Left lung (tissue), 10 donors: ENCODE data around the gene GLI3. TPM values are rescaled to one million over a fixed set of nuclear protein-coding genes. Genes with fewer than 3 reads are reported as not detected.

Experiments used
- ATAC-seq: fragments of 200-7000 bp; cut with Tn5 transposase; one replicate; pipeline ENCODE4 v1.9.1; 2020; ENCODE audit warnings: moderate library complexity
- DNase-seq, 4 donors: peaks; one replicate each; pipeline ENCODE4 v3.0.0-alpha.2; 2013 to 2020
- H3K27ac ChIP-seq, 2 donors: fragments of 200-600 bp; sonication (generic) in 1 of 2; one replicate each; pipeline versions ENCODE4 v1.5.0 to v1.8.0; 2020 to 2021
- H3K27me3 ChIP-seq, 2 donors: fragments of 200-600 bp; sonication (generic) in 1 of 2; one replicate each; pipeline versions ENCODE4 v1.5.0 to v1.8.0; 2020 to 2021
- H3K36me3 ChIP-seq, 2 donors: fragments of 200-600 bp; sonication (generic) in 1 of 2; one replicate each; pipeline versions ENCODE4 v1.5.0 to v1.8.0; 2020 to 2021
- H3K4me1 ChIP-seq, 2 donors: fragments of 200-600 bp; one replicate each; pipeline ENCODE4 v1.8.0; 2021
- H3K4me3 ChIP-seq, 2 donors: fragments of 200-600 bp; sonication (generic) in 1 of 2; one replicate each; pipeline versions ENCODE4 v1.5.0 to v1.8.0; 2020 to 2021; ENCODE audit warnings: mild to moderate bottlenecking in 1 of 2
- H3K9me3 ChIP-seq, 2 donors: fragments of 200-600 bp; sonication (generic) in 1 of 2; one replicate each; pipeline versions ENCODE4 v1.5.0 to v1.8.0; 2020 to 2021
- intact Hi-C, 2 donors: fragments of 100-400 bp; cut with DNase I; formaldehyde crosslinking; loops; one replicate each; pipeline versions ENCODE4 v1.11.2 to v1.14.2; 2022
- polyA plus RNA-seq, 6 donors: library from polyadenylated mRNA; unstranded; fragments of 120-200 nt; gene quantifications; one replicate each; pipeline ENCODE4 v1.2.1, GENCODE V29; 2013; ENCODE audit not compliant: insufficient read length in 6 of 6
- total RNA-seq, 2 donors: library from RNA; stranded (reverse); fragmentation: NEBNext Ultra II Directional; extraction: Animal tissue kit (Norgen Biotek cat#: 25700); gene quantifications; one replicate each; pipeline ENCODE4 v1.2.1, GENCODE V29; 2021
- TF ChIP-seq, protein P1 (sequence below), 2 donors: fragments of 200-600 bp; sonication (generic) in 1 of 2; IDR thresholded peaks; one replicate each; pipeline versions ENCODE4 v1.5.0 to v1.8.0; 2021; ENCODE audit warnings: antibody characterized with exemption in 2 of 2
- donor health status: DM: no; HTN: yes; CAD: no.
- donor health status: DM: no; HTN: no; CAD: no.

Gene GLI3
- total and polyA plus RNA-seq, 8 donors, result 20.3 to 38.0 (median 31.3) TPM

DNA sequence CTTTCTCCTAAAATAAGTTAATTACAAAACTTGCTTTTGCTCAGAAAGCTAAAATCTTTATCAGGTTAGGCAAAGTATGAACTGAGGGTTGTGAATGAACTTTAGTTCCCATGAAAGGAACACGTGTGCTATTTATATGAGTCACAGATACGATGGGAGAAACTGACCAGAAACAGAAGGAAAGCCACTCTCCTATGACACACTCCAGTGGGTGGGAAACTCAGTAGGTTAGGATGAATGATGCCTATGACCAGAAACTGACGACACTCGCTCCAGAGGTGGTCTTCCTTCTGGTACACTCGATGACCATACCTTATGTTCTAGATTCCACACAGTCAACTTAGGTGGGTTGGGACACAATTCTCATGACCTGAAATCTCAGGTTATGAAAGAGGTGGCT is 318.4 kb downstream of the GLI3 start:
- H3K9me3 ChIP-seq, result no peaks in the 10 kb centered on the region
- TF ChIP-seq, protein P1, sequence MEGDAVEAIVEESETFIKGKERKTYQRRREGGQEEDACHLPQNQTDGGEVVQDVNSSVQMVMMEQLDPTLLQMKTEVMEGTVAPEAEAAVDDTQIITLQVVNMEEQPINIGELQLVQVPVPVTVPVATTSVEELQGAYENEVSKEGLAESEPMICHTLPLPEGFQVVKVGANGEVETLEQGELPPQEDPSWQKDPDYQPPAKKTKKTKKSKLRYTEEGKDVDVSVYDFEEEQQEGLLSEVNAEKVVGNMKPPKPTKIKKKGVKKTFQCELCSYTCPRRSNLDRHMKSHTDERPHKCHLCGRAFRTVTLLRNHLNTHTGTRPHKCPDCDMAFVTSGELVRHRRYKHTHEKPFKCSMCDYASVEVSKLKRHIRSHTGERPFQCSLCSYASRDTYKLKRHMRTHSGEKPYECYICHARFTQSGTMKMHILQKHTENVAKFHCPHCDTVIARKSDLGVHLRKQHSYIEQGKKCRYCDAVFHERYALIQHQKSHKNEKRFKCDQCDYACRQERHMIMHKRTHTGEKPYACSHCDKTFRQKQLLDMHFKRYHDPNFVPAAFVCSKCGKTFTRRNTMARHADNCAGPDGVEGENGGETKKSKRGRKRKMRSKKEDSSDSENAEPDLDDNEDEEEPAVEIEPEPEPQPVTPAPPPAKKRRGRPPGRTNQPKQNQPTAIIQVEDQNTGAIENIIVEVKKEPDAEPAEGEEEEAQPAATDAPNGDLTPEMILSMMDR (IDR thresholded peaks at IDR 0.05), result no peak
- H3K27me3 ChIP-seq, result no peaks in the 10 kb centered on the region
- no peak overlapping the region for H3K4me3 ChIP-seq
- no peak for ATAC-seq
- H3K36me3 ChIP-seq, result no peaks in the 10 kb centered on the region
- H3K27ac ChIP-seq, result no peak overlapping the region
- DNase-seq, result no peak
- intact Hi-C loops, result no loop called here
- H3K4me1 ChIP-seq, result no peaks in the 10 kb centered on the region

DNA sequence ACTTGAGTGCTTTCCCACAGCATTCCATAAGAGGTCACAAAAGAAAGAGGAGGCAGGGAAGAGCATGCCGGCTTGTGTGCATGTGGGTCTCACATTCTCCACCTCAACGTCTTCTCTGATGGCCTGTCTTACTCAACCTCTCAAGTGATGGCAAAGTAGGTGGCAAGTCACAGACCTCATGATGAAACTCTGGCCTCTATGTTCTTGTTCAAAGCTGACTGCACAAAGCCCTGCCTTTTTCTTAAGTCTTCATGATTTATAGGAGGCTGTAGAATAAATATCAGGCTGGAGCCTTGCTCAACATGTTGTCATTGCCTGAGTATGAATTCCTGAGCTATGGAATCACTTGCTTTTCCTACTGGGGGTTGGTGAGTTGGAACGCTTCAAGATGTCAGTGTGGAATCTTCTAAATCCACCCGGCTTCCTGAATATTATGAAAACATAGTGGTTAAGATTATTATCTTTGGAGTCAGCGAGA is 320.5 kb downstream of the GLI3 start:
- H3K27ac ChIP-seq, result peak overlapping the region in 1 of 2 donors; percentile 37
- no peak for DNase-seq

DNA sequence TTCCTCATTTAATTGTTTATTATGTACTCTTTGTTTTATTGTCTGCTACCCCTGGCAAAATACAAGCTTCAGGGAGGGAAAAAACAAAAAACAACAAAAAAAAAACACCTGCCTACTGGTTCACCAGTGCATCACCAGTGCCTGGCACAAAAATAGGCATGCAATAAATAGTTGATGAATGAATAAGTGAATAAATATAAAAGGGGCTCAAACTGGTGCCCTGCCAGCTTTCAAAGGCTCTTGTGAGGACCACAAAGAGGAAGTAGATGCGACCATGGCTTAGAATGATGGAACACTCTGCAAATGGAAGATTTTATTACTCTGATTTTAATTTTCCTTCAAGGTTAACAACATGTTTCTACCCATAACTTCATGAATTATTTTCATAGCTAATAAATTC is 321.1 kb downstream of the GLI3 start:
- Histone ChIP-seq H3K27ac (peak overlapping the region in 1 of 2 donors; percentile 37), H3K9me3 (no peaks in the 10 kb centered on the region), H3K36me3 (no peaks in the 10 kb centered on the region), H3K4me1 (no peaks in the 10 kb centered on the region), H3K27me3 (no peaks in the 10 kb centered on the region), H3K4me3 (no peak overlapping the region)
- intact Hi-C loops, result no loop called here
- ATAC-seq (no peak), DNase-seq (no peak)
- TF ChIP-seq, protein P1 (IDR thresholded peaks at IDR 0.05), result no peak

More for the DNA sequence above, 320.5 kb downstream of the GLI3 start:
- Histone ChIP-seq H3K9me3 (no peaks in the 10 kb centered on the region), H3K4me3 (no peak overlapping the region), H3K27me3 (no peaks in the 10 kb centered on the region), H3K36me3 (no peaks in the 10 kb centered on the region), H3K4me1 (no peaks in the 10 kb centered on the region)
- intact Hi-C loops, result no loop called here
- TF ChIP-seq, protein P1 (IDR thresholded peaks at IDR 0.05), result no peak
- ATAC-seq, result peak; percentile 73

DNA sequence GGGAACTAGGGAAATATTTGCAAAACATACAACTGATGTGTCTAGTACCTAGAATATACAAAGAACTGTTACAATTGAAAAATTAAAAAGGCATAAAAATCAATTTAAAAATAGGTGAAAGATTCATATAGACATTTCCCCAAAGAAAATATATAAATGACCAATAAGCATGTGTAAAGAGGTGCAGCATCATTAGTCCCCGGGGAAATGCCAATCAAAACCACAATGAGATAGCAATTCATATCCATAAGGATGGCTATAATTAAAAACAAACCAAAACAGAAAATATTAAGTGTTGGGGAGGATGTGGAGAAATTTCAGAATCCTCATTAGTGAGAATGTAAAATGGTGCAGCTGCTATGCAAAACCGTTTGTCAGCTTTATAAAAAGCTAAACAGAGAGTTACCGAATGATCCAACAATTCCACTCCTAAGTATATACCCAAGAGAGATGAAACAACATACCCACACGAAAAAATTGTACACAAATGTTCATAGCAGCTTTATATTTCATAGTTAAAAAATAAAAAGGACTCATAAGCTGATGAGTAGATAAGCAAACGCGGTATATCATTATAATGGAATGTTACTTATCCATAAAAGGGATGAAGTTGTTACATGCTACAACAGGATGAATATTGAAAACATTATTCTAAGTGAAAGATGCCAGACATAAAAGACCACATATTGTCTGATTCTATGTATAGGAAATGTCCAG is 324.0 kb downstream of the GLI3 start:
- no peak for ATAC-seq
- no peaks in the 10 kb centered on the region for H3K27me3 ChIP-seq
- no peaks in the 10 kb centered on the region for H3K36me3 ChIP-seq
- H3K4me1 ChIP-seq, result no peaks in the 10 kb centered on the region
- no peak overlapping the region for H3K4me3 ChIP-seq
- H3K27ac ChIP-seq, result no peak overlapping the region
- no peak for DNase-seq
- intact Hi-C loops, result no loop called here
- TF ChIP-seq, protein P1 (IDR thresholded peaks at IDR 0.05), result no peak
- no peaks in the 10 kb centered on the region for H3K9me3 ChIP-seq

DNA sequence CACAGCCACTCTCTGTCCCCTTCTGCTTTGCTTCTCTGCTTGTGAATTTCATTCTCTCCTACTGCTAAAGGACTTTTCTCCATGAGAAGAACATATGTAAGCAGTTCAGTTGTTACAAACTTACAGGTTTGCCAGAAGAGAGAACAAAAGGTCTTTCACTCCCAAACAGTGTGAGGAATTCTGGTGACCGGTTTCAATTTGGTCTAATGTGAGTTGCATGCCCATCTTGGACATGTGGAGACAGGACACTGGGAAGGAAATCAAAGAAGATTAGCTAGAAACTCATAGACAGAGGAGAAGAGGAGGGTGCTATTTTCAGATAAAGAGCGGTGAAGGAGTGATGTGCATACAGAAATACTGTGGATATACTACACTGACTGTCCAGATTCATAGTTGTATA is 324.6 kb downstream of the GLI3 start:
- DNase-seq (no peak), ATAC-seq (no peak)
- H3K4me3 ChIP-seq, result no peak overlapping the region
- no peaks in the 10 kb centered on the region for H3K27me3 ChIP-seq
- TF ChIP-seq, protein P1 (IDR thresholded peaks at IDR 0.05), result no peak
- intact Hi-C loops, result no loop called here
- no peaks in the 10 kb centered on the region for H3K36me3 ChIP-seq
- H3K9me3 ChIP-seq, result no peaks in the 10 kb centered on the region
- H3K4me1 ChIP-seq, result no peaks in the 10 kb centered on the region
- H3K27ac ChIP-seq, result no peak overlapping the region
